G401.6 (cell line): ENCODE measurements around the gene SDCBP2.

Experiments used
- FAIRE-seq: peaks from 2 replicates; lab custom pipeline; 2012; peaks lifted over from hg19 to GRCh38; lab: Jason Lieb, UNC

The SDCBP2 gene

GRCh38 chr20:1312904-1313235, 16.1 kb downstream of the SDCBP2 start:
- FAIRE-seq, result no peak

- FAIRE-seq, result no peak
These were observed 16.6 kb downstream of the SDCBP2 start for GRCh38 chr20:1312308-1312707.

GRCh38 chr20:1310506-1311190, 18.3 kb downstream of the SDCBP2 start:
- no peak for FAIRE-seq

- no peak for FAIRE-seq
These were observed 18.9 kb downstream of the SDCBP2 start for GRCh38 chr20:1310071-1310470.

DNA sequence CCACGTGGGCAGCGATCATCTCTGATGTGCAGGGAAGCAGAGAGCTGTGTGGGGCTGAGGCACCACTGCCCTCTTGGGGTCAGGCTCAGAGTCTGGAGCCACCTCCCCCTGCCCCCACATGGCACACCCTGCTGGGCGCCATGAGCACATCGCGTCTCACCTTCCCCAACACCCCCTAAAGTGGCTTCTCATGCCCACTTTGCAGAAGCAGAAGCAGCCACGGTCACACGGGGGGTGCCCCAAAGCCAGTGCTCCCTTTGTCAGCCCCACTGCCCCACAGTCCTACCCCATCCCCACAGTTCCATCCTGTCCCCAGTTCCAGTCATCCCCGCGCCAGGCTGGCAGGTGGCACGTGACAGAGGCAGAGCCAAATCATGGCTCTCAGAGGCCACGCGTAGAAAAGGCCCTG, 19.5 kb downstream of the SDCBP2 start:
- FAIRE-seq, result no peak

- no peak for FAIRE-seq
These were observed 20.2 kb downstream of the SDCBP2 start for GRCh38 chr20:1308702-1309095.

DNA sequence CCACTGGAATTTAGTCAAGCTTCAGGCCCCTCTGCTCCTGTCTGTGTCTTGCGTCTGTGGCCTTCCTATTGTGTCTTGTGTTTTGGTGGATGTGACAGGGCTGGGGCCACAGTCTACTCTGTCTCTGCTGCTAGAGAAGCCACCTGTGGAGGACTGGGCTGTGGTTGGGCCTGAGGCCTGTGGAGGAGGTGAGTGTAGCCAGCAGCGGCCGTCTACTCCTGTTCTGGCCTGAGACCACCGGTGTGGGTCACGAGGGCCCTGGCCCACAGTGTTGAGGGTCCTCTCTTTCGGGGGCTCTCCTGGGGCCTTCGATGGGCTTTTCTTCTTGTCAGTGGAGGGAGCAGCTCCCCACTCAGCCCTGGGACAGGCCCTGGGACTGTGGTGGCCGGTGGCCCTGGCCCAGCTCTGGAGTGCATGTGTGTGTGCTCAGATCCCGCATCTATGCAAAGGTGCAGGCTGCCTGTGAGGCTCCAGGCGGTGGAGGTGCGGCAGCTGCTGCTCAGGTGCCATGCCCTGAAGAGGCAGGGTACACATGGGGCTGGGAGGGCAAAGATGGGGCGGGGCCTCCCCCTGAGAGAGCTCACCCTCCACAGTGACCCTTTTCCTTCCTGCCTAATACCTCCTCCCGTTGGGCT, 20.8 kb downstream of the SDCBP2 start:
- FAIRE-seq, result no peak

DNA sequence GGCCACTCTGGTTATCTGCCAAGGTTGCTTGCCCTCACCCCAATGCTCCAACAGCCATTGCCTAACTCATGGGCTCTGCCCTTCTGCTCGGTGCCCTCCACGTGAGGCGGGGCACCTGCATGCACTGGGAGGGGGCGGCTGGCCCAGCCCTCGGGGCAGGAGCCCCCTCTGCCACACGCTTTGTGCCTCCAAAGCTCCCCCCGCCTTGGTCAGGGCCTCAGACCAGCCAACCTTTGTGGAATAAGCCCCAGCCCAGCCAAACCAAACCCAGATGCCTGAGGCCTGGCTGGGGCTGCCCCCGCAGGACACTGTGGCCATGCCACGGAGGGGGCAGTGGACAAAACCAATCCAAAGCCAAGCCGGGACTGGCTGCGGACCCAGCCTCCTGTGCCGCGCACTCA, 21.4 kb downstream of the SDCBP2 start:
- no peak for FAIRE-seq

- FAIRE-seq, result no peak
These were observed 21.8 kb downstream of the SDCBP2 start for GRCh38 chr20:1307171-1307570.

DNA sequence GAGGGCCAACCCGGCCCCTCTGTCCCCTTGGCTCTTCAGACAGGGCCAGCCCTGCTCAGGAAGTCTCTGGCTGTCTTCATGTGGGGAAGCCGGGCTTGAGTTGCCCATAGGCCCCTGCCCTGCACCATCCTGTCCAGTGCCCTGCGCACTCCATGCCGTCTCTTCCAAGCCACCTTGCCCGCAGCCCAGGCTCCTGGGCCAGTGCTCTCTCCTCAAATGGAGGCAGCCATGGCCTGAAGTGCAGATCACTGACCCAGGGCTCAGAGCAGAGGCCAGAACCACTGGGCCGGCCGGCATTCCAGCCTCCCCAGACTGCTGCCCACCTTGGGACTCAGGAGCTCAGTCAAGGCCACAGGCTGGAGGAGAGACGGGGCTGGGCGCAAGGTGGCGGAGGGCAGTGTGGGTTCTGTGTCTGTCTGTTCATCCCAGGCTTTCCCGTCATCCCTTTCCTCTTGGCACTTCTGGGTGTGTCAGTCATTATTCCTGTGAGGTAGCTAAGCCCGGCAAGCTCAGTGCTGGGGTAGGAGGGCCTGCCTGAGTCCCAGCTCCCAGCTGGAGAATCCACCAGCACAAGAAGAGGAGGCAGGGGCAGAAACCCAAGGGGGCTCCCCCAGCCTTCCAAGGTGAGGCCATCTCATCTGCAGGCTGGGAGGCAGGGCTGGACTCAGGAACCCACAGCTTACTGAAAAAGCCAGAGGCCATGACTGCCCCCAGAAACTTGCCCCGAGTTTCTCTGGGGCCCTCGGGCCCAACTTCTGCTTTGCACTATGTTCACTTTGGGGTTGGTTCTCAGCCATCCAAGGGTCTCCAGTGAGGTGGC, 22.4 kb downstream of the SDCBP2 start:
- no peak for FAIRE-seq

DNA sequence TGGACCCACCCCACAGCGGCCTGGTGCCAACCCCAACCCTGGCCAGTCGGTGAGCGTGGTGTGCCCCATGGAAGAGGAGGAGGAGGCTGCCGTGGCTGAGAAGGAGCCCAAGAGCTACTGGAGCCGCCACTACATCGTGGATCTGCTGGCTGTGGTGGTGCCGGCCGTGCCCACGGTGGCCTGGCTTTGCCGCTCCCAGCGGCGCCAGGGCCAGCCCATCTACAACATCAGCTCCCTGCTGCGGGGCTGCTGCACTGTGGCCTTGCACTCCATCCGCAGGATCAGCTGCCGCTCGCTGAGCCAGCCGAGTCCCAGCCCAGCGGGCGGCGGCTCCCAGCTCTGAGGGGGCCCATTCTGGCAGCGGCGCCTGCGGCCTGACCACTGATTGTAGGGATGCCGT, 23.2 kb downstream of the SDCBP2 start:
- no peak for FAIRE-seq

DNA sequence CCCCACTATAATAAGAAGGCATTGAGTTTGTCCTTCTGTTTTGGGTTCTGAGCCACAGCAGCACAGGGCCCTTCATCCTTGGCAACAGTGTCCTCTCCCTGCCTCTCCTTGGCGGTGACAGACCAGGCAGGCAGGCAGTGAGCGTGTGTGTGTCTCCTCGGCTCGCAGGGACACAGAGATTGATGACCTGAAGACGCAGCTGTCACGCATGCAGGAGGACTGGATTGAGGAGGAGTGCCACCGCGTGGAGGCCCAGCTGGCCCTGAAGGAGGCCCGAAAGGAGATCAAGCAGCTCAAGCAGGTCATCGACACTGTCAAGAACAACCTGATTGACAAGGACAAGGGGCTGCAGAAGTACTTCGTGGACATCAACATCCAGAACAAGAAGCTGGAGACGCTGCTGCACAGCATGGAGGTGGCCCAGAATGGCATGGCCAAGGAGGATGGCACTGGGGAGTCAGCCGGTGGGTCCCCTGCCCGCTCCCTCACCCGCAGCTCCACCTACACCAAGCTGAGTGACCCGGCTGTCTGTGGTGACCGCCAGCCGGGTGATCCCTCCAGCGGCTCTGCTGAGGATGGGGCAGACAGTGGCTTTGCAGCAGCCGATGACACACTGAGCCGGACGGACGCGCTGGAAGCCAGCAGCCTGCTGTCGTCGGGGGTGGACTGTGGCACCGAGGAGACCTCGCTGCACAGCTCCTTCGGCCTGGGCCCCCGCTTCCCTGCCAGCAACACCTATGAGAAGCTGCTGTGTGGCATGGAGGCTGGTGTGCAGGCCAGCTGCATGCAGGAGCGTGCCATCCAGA, 24.0 kb downstream of the SDCBP2 start:
- no peak for FAIRE-seq

GRCh38 chr20:1302685-1303541, 26.0 kb downstream of the SDCBP2 start:
- no peak for FAIRE-seq

DNA sequence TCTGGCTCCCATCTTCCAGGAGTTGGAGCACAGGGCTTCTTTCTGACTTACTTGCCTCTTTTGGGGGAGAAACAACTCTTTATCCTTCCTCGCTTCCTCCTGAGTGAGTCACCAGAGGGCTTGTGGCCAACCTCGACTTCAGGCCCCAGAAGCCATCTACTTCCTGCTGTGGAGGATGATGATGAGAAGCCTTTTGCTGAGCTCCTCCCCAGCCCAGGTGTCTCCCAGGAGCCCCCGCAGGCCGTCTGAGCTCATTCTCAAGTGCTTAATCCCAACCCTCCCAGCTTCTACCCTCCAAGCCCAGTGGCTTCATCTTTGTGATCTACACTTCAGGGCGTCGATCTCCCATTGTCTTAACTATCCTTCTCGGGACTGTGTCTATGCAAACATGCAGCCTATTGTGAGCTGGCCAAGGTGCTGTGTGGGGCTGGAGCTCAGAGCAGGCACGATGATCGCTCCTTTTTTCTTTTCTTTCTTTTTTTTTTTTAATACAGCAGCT, 27.9 kb downstream of the SDCBP2 start:
- no peak for FAIRE-seq

DNA sequence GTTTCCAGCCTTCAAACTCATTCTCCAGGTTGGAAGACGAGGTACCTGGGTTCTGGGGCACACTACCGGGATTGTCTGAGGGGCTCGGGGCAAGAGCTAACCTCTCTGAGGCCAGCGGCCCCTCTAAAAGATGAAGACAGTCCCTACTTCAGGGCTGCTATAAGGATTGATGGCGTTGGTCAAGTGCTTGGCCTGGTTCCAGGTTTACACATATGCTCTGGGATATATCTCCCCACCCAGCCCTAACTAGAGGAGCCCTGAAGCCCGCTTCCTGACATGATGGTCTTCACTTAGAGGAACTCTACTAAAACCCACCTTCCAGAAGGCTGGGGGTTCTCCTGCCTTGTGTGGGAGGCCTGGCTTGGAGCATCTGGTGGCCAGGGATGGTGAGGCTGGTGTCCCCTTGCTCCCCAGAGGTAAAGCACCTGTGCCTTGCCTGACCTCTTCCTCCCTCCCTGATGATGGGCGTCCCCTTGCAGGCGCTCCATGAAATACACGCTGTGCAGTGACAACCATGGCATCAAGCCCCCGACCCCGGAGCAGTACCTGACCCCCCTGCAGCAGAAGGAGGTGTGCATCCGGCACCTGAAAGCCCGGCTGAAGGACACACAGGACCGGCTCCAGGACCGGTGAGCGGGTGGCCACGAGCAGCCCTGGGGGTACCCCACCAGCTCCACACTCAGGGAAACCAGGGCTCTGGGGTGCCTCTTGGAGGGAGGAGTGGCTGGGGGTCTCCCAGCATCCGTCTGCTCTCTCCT, 28.7 kb downstream of the SDCBP2 start:
- no peak for FAIRE-seq

DNA sequence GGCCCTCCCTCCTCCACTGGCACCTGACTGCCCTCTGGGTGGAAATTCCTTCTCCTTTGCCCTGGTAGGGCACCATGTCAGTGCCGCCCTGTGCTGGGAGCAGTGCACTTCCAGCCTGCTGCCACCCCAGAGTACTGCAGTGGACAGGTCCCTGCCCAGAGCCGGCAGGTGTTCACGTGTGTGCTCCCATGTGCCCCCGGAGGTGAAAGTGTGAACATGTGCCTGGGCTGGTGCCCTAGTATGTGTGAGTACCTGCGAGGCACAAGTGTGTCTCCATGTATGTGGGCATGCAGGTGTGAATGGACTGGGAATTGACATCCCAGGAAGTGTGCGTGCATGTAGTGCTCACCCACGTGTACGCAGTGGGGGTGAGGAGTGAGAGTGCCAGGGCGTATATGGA, 29.4 kb downstream of the SDCBP2 start:
- no peak for FAIRE-seq

DNA sequence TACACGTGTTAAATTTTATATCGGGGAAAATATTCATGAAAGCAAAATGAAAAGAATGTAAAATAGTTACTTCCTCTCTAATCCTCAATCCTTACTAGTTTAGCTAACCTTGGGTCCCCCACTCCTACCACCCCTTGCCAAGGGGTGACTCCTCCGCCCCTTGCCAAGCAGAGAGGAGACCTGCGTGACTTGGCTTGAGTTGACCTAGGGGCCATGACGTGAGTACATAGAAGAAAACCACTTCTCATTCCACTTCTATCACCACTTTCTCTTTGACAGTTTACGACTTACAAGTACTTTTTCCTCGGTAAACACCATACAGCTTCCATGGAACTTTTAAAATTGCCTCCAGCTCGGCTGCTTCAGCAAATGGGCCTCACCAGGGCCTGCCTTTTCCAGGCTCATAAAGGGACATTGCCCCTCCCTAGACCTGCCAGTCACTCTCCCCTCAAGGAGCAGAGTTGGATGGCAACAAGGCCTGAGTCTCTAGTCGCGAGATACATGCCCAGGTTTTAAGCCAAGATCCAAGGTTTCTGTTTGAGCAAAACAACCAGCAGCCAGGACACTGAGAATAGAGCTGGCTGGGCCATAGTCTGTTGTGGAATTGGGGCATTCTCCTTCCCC, 29.9 kb downstream of the SDCBP2 start:
- no peak for FAIRE-seq

GRCh38 chr20:1298166-1298565, 30.8 kb downstream of the SDCBP2 start:
- FAIRE-seq, result no peak

DNA sequence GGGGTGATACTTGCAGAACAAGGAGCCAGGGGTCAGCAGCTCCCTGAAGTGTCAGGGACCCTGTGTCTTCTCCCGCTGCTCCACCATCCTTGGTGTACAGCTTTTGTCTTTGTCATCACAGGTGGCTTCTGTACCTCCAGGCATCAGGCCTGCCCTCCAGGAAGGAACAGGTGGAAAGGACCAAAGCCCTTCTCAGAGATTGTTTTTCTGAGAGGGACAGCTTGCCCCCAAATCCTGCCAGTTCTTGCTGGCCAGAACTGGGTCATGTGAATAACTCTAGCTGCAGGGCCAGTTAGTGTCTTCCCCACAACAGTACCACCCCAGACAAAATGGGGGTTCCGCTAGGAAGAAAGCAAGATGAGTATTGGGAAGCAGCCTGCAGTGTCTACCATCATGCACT, 31.5 kb downstream of the SDCBP2 start:
- FAIRE-seq, result no peak

DNA sequence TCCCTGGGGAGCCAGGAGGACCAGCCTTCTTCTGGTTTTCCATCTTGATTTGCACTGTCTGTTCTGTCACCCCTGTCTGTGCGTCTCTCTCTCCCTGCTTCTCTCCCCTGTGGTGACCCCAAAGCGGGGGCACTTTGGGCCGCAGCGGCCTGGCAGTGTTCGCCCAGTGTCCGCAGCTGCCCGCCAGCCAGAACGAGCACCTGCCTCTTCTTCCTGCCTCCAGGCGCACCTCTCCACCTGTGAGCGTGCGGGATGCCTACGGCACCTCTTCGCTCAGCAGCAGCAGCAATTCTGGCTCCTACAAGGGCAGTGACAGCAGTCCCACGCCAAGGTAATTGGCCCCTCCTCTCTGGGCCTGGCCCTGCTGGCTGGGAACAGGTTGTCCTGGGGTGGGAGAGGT, 32.0 kb downstream of the SDCBP2 start:
- no peak for FAIRE-seq
